Measurements from ENCODE around the gene FBXO38.

FBXO38 gene

DNA sequence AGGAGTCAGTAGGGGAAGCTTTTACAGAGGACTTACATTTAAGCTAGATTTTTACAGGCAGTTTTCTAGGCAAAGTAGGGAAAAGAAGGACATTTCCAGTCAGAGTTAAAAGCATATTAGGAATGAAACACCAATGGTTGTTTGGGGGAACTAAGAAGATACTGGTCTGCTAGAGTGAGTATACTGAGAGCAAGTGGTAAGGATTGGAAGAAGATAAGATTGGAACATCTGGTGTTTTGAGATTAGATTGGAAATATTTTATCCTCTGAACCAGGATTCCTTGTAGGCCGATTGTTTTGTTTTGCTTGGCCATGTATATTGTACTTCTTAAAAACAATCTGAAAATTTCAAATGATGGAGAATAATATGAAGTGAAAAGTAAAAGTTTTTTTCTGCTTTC lies 7.7 kb downstream of the FBXO38 start:
- no peak for DNase-seq (ENCODE audit: low read depth)
- no peak overlapping the region for H3K4me3 ChIP-seq (ENCODE audit: low read depth, low read length)
- TF ChIP-seq, protein P1, sequence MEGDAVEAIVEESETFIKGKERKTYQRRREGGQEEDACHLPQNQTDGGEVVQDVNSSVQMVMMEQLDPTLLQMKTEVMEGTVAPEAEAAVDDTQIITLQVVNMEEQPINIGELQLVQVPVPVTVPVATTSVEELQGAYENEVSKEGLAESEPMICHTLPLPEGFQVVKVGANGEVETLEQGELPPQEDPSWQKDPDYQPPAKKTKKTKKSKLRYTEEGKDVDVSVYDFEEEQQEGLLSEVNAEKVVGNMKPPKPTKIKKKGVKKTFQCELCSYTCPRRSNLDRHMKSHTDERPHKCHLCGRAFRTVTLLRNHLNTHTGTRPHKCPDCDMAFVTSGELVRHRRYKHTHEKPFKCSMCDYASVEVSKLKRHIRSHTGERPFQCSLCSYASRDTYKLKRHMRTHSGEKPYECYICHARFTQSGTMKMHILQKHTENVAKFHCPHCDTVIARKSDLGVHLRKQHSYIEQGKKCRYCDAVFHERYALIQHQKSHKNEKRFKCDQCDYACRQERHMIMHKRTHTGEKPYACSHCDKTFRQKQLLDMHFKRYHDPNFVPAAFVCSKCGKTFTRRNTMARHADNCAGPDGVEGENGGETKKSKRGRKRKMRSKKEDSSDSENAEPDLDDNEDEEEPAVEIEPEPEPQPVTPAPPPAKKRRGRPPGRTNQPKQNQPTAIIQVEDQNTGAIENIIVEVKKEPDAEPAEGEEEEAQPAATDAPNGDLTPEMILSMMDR (IDR thresholded peaks at IDR 0.05; ENCODE audit: control insufficient read depth, extremely low read depth, insufficient read depth) = no peak

- DNase-seq (ENCODE audit: low read depth) = no peak
- TF ChIP-seq, protein P1 (IDR thresholded peaks at IDR 0.05; ENCODE audit: control insufficient read depth, extremely low read depth, insufficient read depth) = no peak
Observed at GRCh38 chr5:148393390-148393741, 9.6 kb downstream of the FBXO38 start.

DNA sequence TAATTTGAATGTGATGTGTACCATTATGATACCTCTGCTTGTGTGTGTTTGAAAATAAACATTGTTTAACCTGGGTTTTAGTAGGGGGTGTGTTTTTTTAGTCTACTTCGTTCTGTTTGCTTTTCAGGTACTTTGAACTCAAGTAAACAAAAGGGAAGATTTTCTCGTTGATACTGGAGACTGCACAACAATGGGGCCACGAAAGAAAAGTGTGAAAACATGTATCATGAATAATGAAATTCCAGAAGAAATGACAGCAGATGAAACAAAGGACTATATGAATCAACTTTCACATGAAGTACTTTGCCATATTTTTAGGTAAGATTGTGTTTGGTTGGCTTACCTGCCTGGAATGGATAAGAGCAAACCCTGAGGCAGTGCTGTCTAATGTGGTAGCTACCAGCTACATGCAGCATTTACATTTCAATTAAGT lies 10.8 kb downstream of the FBXO38 start:
- DNase-seq (ENCODE audit: low read depth) = peak; percentile 76
- TF ChIP-seq, protein P1 (IDR thresholded peaks at IDR 0.05; ENCODE audit: control insufficient read depth, extremely low read depth, insufficient read depth) = no peak
- peak overlapping the region; percentile 36 for H3K4me3 ChIP-seq (ENCODE audit: low read depth, low read length)

More at GRCh38 chr5:148393390-148393741, 9.6 kb downstream of the FBXO38 start:
- peak overlapping the region; percentile 26; the same call in 1 of the 2 replicates for H3K4me3 ChIP-seq (ENCODE audit: low read depth, low read length)

DNA sequence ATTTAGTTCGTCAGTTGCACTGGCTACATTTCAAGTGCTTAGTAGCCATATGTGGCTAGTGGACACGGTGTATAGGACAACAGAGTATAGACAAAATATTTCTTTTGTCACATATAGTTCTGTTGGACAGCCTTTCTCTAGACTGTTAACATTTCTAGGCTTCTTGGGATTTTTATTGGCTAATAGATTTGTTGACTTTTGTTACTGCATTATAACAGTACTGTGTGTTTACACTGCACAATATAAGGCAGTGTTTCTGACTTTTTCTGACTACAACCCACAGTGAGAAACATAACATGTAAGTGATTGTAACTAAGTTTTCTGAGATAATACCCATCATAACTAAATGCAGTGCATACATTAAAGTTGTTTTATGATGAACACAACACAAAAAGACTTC lies 11.3 kb downstream of the FBXO38 start:
- H3K4me3 ChIP-seq (ENCODE audit: low read depth, low read length) = peak overlapping the region; percentile 36
- DNase-seq (ENCODE audit: low read depth) = peak; percentile 38
- TF ChIP-seq, protein P1 (IDR thresholded peaks at IDR 0.05; ENCODE audit: control insufficient read depth, extremely low read depth, insufficient read depth) = no peak

- TF ChIP-seq, protein P1 (IDR thresholded peaks at IDR 0.05; ENCODE audit: control insufficient read depth, extremely low read depth, insufficient read depth) = no peak
- peak; percentile 84 for DNase-seq (ENCODE audit: low read depth)
- H3K4me3 ChIP-seq (ENCODE audit: low read depth, low read length) = no peak overlapping the region
Observed at GRCh38 chr5:148397968-148398595, 14.3 kb downstream of the FBXO38 start.

DNA sequence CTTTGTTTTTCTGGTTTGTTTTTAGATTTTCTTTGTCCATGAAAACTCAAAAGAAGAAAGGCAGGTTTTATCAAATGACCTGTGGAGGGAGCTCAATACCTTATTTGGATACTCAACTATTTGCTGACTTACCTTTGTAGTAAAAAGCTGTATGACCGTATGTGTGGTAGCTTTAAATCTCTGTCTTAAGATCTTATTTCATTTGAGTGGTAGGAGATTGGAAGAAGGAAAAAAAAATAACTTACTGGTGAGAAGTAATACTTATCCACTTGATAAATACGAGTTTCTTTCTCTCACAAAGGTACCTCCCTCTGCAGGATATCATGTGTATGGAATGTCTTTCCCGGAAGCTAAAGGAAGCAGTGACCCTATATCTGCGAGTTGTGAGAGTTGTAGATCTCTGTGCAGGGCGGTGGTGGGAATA lies 15.0 kb downstream of the FBXO38 start:
- H3K4me3 ChIP-seq (ENCODE audit: low read depth, low read length) = peak overlapping the region; percentile 32
- TF ChIP-seq, protein P1 (IDR thresholded peaks at IDR 0.05; ENCODE audit: control insufficient read depth, extremely low read depth, insufficient read depth) = peak; percentile 27; the same call in 1 of the 2 replicates
- DNase-seq (ENCODE audit: low read depth) = peak; percentile 50

- TF ChIP-seq, protein P1 (IDR thresholded peaks at IDR 0.05; ENCODE audit: control insufficient read depth, extremely low read depth, insufficient read depth) = no peak
- no peak overlapping the region for H3K4me3 ChIP-seq (ENCODE audit: low read depth, low read length)
- DNase-seq (ENCODE audit: low read depth) = no peak
Observed at GRCh38 chr5:148401604-148402003, 17.8 kb downstream of the FBXO38 start.

Data from LNCaP clone FGC (cell line).